ENCODE results near the gene TMEM150C. TPM values are rescaled to one million over a fixed set of nuclear protein-coding genes. Genes with fewer than 3 reads are reported as not detected.

TMEM150C gene
- total and polyA plus RNA-seq, 2 of the 8 experiments (the other 6 are each of a cell fraction or from before 2014, with no cell fraction given), result 1.5 to 1.7 TPM

DNA sequence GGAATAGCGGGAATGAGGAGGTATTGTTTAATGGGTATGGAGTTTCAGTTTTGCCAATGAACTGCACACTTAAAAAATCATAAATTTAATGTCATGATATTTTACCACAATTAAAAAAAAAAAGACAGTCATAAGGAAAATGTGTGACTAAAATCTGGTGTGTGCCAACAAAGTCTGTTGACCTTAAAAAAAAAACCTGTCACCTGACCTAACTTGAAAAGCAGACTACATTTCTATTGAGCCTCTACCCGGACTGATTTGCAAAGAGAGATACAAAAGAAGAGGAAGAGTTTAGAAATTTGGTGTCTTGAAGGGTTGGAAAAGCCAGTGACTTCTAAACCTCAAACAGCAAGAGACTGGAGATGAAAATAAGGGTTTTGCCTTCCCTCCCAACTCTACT lies 48.4 kb downstream of the TMEM150C start (continued):
- TF ChIP-seq, protein P1, sequence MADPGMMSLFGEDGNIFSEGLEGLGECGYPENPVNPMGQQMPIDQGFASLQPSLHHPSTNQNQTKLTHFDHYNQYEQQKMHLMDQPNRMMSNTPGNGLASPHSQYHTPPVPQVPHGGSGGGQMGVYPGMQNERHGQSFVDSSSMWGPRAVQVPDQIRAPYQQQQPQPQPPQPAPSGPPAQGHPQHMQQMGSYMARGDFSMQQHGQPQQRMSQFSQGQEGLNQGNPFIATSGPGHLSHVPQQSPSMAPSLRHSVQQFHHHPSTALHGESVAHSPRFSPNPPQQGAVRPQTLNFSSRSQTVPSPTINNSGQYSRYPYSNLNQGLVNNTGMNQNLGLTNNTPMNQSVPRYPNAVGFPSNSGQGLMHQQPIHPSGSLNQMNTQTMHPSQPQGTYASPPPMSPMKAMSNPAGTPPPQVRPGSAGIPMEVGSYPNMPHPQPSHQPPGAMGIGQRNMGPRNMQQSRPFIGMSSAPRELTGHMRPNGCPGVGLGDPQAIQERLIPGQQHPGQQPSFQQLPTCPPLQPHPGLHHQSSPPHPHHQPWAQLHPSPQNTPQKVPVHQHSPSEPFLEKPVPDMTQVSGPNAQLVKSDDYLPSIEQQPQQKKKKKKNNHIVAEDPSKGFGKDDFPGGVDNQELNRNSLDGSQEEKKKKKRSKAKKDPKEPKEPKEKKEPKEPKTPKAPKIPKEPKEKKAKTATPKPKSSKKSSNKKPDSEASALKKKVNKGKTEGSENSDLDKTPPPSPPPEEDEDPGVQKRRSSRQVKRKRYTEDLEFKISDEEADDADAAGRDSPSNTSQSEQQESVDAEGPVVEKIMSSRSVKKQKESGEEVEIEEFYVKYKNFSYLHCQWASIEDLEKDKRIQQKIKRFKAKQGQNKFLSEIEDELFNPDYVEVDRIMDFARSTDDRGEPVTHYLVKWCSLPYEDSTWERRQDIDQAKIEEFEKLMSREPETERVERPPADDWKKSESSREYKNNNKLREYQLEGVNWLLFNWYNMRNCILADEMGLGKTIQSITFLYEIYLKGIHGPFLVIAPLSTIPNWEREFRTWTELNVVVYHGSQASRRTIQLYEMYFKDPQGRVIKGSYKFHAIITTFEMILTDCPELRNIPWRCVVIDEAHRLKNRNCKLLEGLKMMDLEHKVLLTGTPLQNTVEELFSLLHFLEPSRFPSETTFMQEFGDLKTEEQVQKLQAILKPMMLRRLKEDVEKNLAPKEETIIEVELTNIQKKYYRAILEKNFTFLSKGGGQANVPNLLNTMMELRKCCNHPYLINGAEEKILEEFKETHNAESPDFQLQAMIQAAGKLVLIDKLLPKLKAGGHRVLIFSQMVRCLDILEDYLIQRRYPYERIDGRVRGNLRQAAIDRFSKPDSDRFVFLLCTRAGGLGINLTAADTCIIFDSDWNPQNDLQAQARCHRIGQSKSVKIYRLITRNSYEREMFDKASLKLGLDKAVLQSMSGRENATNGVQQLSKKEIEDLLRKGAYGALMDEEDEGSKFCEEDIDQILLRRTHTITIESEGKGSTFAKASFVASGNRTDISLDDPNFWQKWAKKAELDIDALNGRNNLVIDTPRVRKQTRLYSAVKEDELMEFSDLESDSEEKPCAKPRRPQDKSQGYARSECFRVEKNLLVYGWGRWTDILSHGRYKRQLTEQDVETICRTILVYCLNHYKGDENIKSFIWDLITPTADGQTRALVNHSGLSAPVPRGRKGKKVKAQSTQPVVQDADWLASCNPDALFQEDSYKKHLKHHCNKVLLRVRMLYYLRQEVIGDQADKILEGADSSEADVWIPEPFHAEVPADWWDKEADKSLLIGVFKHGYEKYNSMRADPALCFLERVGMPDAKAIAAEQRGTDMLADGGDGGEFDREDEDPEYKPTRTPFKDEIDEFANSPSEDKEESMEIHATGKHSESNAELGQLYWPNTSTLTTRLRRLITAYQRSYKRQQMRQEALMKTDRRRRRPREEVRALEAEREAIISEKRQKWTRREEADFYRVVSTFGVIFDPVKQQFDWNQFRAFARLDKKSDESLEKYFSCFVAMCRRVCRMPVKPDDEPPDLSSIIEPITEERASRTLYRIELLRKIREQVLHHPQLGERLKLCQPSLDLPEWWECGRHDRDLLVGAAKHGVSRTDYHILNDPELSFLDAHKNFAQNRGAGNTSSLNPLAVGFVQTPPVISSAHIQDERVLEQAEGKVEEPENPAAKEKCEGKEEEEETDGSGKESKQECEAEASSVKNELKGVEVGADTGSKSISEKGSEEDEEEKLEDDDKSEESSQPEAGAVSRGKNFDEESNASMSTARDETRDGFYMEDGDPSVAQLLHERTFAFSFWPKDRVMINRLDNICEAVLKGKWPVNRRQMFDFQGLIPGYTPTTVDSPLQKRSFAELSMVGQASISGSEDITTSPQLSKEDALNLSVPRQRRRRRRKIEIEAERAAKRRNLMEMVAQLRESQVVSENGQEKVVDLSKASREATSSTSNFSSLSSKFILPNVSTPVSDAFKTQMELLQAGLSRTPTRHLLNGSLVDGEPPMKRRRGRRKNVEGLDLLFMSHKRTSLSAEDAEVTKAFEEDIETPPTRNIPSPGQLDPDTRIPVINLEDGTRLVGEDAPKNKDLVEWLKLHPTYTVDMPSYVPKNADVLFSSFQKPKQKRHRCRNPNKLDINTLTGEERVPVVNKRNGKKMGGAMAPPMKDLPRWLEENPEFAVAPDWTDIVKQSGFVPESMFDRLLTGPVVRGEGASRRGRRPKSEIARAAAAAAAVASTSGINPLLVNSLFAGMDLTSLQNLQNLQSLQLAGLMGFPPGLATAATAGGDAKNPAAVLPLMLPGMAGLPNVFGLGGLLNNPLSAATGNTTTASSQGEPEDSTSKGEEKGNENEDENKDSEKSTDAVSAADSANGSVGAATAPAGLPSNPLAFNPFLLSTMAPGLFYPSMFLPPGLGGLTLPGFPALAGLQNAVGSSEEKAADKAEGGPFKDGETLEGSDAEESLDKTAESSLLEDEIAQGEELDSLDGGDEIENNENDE (IDR thresholded peaks at IDR 0.05; ENCODE audit: insufficient replicate concordance, low read length), result no peak
- TF ChIP-seq KDM1A (IDR thresholded peaks at IDR 0.05; ENCODE audit: borderline replicate concordance, low read length) (no peak), SIX5 (IDR thresholded peaks at IDR 0.05; ENCODE audit: low read depth, low read length) (no peak), TAF1 (IDR thresholded peaks at IDR 0.05; ENCODE audit: low read depth, low read length) (no peak), HDAC2 (IDR thresholded peaks at IDR 0.05; ENCODE audit: borderline replicate concordance in 1 of 2, low read depth in 2 of 2, low read length in 2 of 2) (no peak), RAD21 (IDR thresholded peaks at IDR 0.05 in 1 of 2, conservative IDR thresholded peaks at IDR 0.05 in 1 of 2; ENCODE audit: low read depth in 2 of 2, low read length in 2 of 2) (no peak), ASH2L (IDR thresholded peaks at IDR 0.05; ENCODE audit: low read length) (no peak), NRF1 (IDR thresholded peaks at IDR 0.05; ENCODE audit: low read depth, low read length) (no peak)
- TF ChIP-seq, protein P2, sequence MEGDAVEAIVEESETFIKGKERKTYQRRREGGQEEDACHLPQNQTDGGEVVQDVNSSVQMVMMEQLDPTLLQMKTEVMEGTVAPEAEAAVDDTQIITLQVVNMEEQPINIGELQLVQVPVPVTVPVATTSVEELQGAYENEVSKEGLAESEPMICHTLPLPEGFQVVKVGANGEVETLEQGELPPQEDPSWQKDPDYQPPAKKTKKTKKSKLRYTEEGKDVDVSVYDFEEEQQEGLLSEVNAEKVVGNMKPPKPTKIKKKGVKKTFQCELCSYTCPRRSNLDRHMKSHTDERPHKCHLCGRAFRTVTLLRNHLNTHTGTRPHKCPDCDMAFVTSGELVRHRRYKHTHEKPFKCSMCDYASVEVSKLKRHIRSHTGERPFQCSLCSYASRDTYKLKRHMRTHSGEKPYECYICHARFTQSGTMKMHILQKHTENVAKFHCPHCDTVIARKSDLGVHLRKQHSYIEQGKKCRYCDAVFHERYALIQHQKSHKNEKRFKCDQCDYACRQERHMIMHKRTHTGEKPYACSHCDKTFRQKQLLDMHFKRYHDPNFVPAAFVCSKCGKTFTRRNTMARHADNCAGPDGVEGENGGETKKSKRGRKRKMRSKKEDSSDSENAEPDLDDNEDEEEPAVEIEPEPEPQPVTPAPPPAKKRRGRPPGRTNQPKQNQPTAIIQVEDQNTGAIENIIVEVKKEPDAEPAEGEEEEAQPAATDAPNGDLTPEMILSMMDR (IDR thresholded peaks at IDR 0.05; ENCODE audit: control extremely low read depth in 1 of 3, insufficient read depth in 1 of 3, low read depth in 1 of 3, low read length in 3 of 3), result no peak

All from H1 (cell line).